Measurements from ENCODE around the gene GFY. TPM values are rescaled to one million over a fixed set of nuclear protein-coding genes. Genes with fewer than 3 reads are reported as not detected.

GFY gene
- total and polyA plus RNA-seq, 10 of the 15 experiments (the other 5 are each of a cell fraction or from before 2014, with no cell fraction given): 0.05 TPM; not detected in 9

DNA sequence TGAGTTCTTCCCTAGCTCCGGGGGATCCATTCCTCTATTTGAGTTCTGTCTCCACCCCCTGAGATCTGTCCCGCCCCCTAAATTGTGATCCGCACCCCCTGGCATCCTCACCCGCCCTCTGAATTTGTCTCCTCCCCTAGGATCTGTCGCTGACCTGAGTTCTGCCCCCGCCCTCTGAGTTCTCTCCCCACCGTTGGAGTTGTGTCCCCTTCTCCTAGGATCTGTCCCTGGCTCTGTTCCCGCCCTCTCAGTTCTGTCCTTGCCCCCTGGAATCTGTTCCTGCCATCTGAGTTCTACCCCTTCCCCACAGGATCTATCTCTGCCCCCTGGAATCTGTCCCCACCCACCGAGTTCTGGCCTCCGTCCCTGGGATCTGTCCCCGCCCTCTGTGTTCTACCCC lies 17.2 kb downstream of the GFY start:
- 3% methylated on average over 11 of the region's 11 CpGs for WGBS (ENCODE audit: insufficient coverage, insufficient replicate concordance, low lambda C conversion rate, missing lambda C conversion rate)
- Histone ChIP-seq H3K4me3 (peak overlapping the region; percentile 81; the same call in 1 of the 2 replicates), H3K9me3 (replicated peaks; ENCODE audit: control insufficient read depth, insufficient read depth, low read length) (no peaks in the 10 kb centered on the region), H3K9ac (ENCODE audit: control insufficient read depth, insufficient read depth, low read length) (no peak overlapping the region), H3K79me2 (ENCODE audit: control insufficient read depth, insufficient read depth, low read length) (no peaks in the 10 kb centered on the region), H4K20me1 (ENCODE audit: control insufficient read depth, insufficient read depth) (no peaks in the 10 kb centered on the region), H3K27ac (ENCODE audit: control insufficient read depth, insufficient read depth) (no peak overlapping the region), H3K4me2 (ENCODE audit: control insufficient read depth, insufficient read depth) (no peak overlapping the region), H3K4me1 (ENCODE audit: control insufficient read depth, insufficient read depth, low read length) (no peaks in the 10 kb centered on the region), H2AFZ (ENCODE audit: control insufficient read depth, low read depth, low read length) (no peak overlapping the region), H3K27me3 (replicated peaks in 1 of 2; ENCODE audit: control insufficient read depth in 2 of 2, insufficient read depth in 2 of 2, low read length in 1 of 2) (peaks cover 9 to 23% of the 10 kb centered on the region in 2 experiments), H3K36me3 (ENCODE audit: control insufficient read depth in 2 of 2, insufficient read depth in 2 of 2, low read length in 1 of 2) (peaks cover 0 to 3% of the 10 kb centered on the region in 2 experiments; a peak in 1 of 4 replicates)
- DNase-seq (ENCODE audit: low read depth, low spot score) (no peak), ATAC-seq (no peak), FAIRE-seq (no peak)
- TF ChIP-seq ZNF24 (IDR thresholded peaks at IDR 0.05) (no peak), MXI1 (IDR thresholded peaks at IDR 0.05; ENCODE audit: low read depth, low read length) (no peak), NR2C1 (IDR thresholded peaks at IDR 0.05) (no peak), CREB1 (IDR thresholded peaks at IDR 0.05; ENCODE audit: low read depth) (no peak), LARP7 (IDR thresholded peaks at IDR 0.05) (no peak), HCFC1 (IDR thresholded peaks at IDR 0.05; ENCODE audit: low read length) (no peak), GATAD2B (conservative IDR thresholded peaks at IDR 0.05; ENCODE audit: low read depth) (no peak), RAD51 (IDR thresholded peaks at IDR 0.05) (no peak)
- TF ChIP-seq, protein P1, sequence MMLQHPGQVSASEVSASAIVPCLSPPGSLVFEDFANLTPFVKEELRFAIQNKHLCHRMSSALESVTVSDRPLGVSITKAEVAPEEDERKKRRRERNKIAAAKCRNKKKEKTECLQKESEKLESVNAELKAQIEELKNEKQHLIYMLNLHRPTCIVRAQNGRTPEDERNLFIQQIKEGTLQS (IDR thresholded peaks at IDR 0.05; ENCODE audit: borderline replicate concordance, extremely low read depth, low read depth, low read length): no peak
- TF ChIP-seq, protein P2, sequence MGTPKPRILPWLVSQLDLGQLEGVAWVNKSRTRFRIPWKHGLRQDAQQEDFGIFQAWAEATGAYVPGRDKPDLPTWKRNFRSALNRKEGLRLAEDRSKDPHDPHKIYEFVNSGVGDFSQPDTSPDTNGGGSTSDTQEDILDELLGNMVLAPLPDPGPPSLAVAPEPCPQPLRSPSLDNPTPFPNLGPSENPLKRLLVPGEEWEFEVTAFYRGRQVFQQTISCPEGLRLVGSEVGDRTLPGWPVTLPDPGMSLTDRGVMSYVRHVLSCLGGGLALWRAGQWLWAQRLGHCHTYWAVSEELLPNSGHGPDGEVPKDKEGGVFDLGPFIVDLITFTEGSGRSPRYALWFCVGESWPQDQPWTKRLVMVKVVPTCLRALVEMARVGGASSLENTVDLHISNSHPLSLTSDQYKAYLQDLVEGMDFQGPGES (IDR thresholded peaks at IDR 0.05): no peak
- RAD21 ChIA-PET (ENCODE audit: unreplicated experiment): interaction anchor here (0.5 to 1.8 kb wide), 12 partner anchors 10 to 249 kb away, joined by 3 to 15 read pairs (median 4); partner anchors contain the start of genes PIH1D1 and SCAF1
- intact Hi-C loops (cut with micrococcal nuclease; ENCODE audit: unreplicated experiment): no loop called here
- no TSS peak for BruUV-seq (replicated peaks)
- in situ Hi-C loops (cut with MboI): no loop called here
- POLR2A ChIA-PET: interaction anchor here (1.0 to 1.5 kb wide), 4 partner anchors 10 to 51 kb away, joined by 3 to 5 read pairs (median 4); partner anchors contain the start of gene PIH1D1
- SMC1A ChIA-PET (ENCODE audit: uncharacterized antibody, unreplicated experiment): interaction anchor here (1.5 to 3.0 kb wide), 4 partner anchors 28 to 216 kb away, joined by 4 to 14 read pairs (median 4); no protein-coding TSS in a partner anchor
- CTCF ChIA-PET: interaction anchor here (0.6 to 4.9 kb wide), 9 partner anchors 11 to 217 kb away, joined by 3 to 47 read pairs (median 4); partner anchors contain the start of gene ALDH16A1

Measured in GM12878 (cell line).